Kidney tubule cell (primary cell): ENCODE results near the gene CACNA1C.
A peak's percentile ranks its signal among the peaks of the same experiment; 100 is the strongest.
"Not testable (repeated sequence)": the region's sequence is repeated elsewhere in the genome, so short reads cannot be mapped to it uniquely, and the experiment has no call there.

Experiments
- DNase-seq: peaks from one replicate; pipeline ENCODE4 v3.0.0-alpha.2; 2018; ENCODE audit warnings: low spot score

CACNA1C gene

DNA sequence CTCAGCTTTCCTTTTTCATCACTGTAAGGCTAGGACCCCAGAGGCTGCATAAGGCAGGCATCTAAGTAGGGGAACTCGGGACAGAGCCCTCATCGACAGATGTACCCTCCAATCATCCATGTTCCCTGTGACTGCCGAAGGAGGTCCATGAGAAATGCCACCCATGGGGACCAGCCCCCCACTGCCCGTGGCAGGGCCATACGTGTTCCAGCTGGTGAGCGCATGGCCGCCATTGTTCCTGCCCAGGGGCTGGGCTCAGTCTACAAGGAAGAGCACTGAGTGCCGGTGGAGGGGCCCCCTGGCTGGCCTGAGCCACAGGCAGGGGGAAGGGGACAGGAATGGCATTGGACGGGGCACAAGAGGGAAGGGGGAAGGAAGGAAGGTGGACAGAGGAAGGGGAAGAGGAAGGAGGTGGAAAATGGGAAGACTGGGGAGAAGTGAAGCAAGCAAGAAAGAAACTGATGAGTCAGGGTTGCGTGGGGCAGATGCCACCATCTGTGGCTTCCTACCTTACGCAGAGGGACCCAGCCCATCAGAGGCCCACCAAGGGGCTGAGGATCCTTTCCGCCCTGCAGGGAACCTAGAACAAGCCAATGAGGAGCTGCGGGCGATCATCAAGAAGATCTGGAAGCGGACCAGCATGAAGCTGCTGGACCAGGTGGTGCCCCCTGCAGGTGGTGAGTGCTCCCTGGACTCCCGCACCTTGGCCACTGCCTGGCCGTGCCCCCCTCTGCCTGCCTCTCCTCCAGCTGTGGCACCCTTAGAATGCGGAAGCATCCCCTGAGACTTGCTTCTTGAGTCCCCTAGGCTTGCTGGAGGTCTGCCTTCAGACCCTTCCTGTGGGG is 621.4 kb downstream of the CACNA1C start:
- DNase-seq, result no peak

DNA sequence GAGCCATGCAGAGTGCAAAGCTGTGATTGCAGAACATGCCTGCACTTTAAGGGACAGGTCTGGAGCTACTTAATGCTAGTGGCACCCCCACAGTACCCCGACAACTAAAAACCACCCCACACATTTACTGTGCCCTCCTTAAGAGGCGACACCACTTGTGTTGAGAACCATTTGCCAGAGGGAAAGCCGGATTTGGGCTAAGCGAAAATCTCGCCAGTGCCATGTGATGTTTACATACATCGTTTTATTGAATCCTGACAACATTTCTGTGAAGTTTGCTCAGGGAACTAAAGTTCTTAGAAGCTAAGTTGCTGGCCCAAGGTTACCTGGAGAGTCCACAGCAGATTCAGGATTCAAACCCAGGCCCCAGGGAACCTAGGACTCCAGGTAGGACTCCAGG is 623.0 kb downstream of the CACNA1C start:
- DNase-seq, result no peak

DNA sequence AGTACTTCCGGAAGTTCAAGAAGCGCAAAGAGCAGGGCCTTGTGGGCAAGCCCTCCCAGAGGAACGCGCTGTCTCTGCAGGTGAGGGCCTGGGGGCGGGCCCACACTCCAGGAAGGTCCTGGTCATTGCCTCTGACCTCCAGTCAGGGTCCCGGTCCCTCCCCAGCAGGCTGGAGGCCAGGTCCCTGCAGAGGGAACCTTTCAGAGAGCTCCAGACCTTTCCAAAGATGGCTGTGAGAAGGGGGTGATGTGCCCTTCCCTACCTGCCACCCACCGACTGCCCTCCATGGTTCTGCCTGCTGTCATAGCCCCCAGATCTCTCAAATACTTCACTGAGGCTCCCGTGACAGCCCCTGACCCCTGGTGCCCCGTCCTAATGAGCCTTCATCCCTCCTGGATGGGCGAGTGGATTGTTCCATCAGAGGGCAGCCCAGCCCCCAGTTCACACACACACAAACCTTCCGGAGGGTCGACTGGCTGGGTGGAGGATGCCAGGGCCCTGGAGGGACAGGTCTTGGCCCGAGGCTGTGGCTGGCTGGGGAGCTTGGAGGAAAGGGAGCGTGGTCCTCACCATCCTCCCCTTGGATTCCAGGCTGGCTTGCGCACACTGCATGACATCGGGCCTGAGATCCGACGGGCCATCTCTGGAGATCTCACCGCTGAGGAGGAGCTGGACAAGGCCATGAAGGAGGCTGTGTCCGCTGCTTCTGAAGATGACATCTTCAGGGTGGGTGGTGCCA is 624.5 kb downstream of the CACNA1C start:
- no peak for DNase-seq

DNA sequence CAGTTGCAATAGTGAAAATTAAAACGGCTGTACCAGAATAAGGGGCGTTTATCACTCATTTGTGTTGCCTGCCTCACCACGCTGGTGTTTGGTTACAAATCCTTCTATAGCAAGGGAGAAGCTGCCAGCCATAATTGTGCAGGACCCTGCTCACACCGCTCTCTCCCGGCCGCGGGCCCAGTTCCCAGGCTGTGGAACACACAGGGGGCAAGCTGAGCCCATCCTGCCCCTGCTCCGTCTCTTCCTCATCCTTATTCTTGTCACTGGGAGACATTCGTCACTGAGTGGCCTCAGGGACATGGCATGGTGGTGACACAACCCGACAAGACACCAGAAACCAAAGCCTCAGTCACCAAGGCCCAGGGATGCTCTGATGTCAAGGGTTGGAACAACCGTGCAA is 625.6 kb downstream of the CACNA1C start:
- no peak for DNase-seq

DNA sequence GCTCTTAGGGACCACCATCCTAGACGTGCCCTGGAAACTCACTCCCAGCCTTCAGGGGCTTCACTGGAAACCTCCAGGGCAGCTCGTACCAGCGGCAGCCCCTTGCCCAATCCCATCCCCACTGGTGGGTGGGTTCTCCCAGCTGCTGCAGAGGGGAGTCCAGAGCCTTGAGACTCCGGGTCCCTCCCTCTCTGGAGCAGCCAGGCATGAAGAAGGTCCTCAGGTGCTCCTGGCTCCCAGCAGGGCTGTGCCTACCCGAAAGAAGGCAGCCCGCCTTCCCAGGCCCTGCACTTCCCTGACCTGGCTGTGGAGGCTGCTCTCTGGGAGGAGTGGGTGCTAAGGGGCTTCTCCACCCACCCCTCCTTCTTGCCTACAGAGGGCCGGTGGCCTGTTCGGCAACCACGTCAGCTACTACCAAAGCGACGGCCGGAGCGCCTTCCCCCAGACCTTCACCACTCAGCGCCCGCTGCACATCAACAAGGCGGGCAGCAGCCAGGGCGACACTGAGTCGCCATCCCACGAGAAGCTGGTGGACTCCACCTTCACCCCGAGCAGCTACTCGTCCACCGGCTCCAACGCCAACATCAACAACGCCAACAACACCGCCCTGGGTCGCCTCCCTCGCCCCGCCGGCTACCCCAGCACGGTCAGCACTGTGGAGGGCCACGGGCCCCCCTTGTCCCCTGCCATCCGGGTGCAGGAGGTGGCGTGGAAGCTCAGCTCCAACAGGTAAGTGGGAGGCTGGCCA is 626.5 kb downstream of the CACNA1C start:
- no peak for DNase-seq

DNA sequence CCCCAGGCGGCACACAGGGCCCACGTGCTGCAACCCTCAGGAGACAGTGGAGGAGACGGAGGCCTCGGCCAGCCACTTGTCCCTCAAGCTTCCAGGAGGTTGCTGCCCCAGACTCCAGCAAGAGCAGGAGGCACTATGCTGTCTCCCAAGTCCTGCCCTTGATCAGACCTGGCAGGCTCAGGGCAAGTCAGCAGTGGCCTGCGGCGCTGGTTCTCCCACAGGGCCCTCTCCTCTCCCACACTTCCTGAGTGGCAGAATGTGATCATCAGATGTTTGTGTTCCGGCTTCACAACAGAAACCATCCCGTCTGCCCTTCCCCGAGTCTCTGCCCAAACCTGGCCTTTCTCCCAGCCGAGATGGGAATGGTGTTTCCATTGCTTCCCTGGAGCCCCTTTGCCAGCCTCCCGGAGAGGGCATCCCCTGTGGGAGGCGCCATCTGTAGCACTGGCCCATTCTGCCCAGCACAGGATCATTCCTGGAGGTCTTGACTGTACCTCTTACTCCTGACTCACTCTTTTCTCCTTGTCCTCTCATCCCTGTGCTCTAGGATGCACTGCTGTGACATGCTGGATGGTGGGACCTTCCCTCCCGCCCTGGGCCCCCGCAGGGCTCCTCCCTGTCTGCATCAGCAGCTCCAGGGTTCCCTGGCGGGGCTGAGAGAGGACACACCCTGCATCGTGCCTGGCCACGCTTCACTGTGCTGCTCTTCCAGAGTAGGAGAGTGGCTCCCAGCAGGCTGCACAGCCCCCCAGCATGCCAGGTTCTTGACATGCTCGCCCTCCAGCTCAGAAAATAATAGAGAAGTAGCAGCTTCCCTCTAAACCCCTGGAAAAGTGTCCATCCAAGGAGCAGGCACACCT is 627.3 kb downstream of the CACNA1C start:
- DNase-seq, result no peak

DNA sequence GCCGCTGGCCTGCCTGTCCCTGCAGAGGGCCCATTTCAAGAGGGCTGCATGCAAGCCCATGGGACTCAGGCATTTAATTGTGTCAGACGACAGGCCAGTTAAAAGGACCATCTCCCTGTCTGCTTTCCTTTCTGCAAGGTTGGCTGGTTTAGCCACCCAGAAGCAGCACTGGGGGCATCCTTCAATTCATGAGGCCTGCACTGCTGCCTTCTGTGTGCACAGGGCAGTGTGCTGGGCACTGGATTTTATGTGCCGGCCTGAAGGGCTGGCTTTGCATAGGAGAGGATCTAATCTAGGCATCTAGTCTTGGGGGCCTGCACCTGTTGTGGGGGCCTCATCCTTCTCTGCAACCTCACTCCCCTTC is 627.9 kb downstream of the CACNA1C start:
- DNase-seq, result no peak

DNA sequence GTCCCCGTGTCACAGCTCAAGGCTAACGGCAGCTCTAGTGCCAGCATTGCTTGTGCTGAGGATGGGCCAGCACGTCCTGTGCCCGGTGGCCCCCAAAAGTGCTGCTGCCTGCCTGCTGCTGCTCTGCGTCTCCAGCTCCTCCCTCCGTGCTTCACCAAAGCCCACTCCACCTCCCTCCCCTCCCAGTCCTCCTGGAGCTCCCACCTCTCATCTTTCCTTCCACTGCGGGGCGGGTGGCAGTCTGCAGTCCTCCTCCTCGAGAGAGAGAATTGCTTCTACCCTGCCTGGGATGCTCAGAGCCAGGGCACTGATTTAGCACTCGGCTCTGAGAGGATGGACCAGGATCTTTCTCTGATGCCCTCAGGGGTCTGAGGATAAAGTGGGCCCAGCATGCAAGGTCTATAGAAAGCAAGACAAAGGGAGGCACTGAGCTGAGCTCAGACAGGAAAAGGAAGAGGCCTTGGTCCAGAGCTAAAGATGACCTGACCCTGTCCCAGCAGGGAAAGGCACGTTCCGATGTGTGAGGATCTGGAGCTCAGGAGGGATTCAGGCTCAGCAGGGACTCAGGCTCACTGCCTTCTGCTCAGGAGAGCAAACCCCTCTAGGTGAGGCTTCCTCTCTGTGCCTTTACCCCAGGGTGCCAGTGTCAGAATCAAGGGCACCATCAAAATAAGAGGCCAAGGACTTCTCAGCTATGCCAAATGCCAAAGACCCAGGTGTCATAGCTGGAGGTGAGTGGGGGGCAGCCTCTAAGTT is 628.8 kb downstream of the CACNA1C start:
- DNase-seq, result no peak

DNA sequence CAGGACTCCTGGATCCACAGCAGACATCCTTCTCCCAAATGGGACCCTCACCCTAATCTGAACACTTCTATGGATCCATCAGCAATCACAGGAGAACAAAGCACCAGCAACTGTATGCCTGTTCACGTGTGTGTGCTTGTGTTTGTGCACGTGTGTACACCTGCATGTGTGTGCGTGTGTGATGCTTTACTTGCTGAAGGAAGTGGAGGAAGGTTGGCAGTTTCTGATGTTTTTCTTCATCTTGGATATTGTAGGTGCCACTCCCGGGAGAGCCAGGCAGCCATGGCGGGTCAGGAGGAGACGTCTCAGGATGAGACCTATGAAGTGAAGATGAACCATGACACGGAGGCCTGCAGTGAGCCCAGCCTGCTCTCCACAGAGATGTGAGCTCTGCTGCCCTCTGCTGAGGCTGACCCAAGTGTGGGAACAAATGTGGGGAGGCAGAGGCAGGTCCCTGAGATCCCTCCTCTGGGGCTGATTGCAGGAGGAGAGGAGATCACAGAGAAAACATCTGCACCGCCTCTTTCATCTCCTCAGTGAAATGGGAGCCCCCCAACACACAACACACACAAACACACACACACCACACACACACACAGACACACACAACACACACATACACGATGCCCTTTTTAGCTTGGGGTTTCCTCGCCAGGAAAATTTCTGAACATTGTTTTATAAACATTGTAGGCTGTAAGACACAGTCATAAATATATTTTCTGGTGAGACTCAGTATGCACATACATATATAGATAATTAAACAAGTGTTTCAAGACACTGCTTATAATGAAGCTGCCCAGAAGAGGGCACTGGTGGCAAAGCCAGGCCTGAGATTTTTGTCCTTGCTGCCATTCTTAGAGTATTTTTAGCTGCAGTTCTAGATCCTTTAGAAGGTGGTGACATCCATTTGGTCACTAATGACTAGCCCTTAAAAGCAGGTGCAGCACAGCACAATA is 629.8 kb downstream of the CACNA1C start:
- peak; percentile 43 for DNase-seq

DNA sequence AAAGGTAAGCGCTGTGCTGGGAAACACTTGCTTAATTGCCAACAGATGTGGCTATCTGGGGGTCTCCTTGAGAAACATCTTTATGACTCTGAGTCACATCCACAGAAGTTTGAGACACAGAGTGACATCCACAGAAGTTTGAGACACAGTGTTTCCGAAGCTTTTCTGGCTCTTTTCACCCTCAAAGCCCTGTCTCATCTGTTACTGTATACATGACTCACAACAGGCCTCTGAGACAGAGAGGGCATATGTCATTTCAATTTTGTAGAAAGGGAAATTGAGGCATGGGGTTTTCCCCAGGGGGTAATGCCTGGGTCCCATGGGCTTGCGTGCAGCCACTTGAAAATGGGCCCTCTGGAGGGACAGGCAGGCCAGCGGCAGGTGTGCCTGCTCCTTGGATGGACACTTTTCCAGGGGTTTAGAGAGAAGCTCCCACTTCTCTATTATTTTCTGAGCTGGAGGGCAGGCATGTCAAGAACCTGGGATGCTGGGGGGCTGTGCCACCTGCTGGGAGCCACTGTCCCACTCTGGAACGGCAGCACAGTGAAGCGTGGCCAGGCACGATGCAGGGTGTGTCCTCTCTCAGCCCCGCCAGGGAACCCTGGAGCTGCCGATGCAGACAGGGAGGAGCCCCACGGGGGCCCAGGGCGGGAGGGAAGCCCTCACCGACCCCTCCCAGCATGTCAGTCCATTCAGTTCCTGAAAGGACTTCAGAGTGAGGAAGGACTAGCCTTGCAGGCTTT is 630.7 kb downstream of the CACNA1C start:
- DNase-seq, result no peak

DNA sequence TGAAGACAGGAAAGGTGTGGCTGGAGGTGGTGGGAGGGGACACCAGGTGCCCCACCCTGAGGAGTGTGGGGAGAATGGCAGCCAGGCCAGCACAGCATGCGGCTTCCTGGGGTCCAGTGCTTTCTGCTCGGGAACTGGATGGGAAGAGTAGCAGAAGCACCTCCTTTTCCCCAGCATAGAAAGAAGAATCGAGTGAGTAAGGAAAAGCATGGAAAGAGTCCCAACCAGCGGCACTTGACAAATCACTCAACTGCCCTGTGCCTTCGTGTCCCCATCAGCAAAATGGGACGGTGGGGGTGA is 631.2 kb downstream of the CACNA1C start:
- not testable (repeated sequence) for DNase-seq

DNA sequence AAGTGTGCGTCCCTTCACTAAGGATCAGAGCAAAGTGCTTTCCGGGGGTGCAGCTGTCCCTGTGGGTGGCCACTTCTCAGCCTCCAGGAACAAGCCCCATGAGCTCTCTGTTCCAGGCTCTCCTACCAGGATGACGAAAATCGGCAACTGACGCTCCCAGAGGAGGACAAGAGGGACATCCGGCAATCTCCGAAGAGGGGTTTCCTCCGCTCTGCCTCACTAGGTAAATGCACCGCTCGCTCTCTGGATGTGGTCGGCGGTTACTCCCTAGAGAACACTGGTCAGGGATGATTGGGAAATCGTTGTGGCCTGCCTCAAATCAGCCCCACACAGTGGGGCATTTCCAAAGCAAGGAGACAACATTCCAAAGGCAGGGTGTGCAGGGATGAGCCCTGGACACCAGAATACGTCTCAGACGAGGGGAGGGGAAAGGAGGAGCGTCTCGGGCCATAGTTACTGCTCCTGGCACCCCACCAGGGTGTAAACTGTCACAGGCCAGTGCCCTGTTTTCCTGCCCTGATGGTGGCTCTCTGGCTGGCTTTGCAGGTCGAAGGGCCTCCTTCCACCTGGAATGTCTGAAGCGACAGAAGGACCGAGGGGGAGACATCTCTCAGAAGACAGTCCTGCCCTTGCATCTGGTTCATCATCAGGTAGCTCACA is 633.0 kb downstream of the CACNA1C start:
- DNase-seq, result not testable (repeated sequence)

DNA sequence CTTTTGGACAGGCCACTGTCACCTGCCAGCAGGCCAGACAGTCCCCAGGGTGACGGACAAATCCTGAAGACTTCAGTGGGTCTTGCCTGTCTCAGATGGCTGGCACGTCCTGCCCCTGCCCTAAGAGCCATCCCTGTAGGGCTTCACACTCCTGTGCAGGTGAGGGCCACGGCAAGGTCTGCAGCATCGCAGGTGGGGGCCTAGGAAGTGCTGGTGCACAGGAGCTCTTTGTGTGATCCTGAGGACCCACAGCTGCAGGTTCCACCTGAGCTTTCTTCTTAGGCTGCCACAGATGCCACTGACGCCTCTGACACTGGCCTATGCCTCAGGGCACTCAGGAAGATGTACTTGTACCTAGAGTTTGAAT is 633.5 kb downstream of the CACNA1C start:
- DNase-seq, result no peak

DNA sequence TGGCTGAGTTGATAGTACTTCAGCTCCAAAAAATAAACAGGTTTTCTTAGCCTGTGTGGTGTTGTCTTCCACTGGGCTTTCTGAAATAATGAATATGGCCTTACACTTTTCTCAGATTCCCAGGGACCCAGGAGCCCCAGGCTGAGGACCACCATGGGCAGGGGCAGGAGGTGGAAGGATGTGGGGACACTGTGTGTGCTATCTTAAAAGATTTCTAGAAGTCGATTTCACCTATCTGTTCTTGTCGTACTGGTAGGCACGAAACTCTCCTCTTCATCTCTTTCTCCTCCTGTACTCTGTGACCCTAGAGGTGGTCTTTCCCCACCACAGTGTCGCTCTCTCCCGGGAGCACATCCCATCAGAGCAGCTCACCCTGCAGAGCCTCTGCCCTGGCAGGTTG is 634.3 kb downstream of the CACNA1C start:
- no peak for DNase-seq

DNA sequence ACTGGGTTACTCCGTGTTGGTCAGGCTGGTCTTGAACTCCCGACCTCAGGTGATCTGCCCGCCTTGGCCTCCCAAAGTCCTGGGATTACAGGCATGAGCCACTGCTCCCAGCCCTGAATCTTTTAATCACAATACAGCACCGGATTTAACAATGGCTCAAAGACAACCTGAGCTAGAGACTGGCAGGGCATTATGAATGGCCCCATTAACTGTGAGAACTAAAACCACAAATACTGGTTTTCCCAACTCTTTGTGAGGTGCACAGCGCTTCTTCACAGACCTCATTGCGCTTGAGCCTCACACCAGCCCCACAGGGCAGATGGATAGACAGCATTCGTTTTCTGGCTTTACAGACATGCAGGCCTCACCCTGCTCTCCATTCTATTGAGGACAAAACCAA is 634.9 kb downstream of the CACNA1C start:
- no peak for DNase-seq

DNA sequence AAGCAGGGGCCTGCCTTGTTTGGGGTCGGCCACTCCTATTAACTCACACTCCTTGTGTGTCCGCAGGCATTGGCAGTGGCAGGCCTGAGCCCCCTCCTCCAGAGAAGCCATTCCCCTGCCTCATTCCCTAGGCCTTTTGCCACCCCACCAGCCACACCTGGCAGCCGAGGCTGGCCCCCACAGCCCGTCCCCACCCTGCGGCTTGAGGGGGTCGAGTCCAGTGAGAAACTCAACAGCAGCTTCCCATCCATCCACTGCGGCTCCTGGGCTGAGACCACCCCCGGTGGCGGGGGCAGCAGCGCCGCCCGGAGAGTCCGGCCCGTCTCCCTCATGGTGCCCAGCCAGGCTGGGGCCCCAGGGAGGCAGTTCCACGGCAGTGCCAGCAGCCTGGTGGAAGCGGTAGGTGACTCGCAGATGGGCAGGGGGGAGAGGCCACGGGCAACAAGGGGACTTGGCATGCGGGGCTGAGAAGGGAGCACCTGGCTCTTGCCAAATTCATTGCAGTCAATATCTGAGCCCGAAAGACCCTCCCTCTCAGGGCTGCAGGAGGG is 635.7 kb downstream of the CACNA1C start:
- DNase-seq, result no peak

DNA sequence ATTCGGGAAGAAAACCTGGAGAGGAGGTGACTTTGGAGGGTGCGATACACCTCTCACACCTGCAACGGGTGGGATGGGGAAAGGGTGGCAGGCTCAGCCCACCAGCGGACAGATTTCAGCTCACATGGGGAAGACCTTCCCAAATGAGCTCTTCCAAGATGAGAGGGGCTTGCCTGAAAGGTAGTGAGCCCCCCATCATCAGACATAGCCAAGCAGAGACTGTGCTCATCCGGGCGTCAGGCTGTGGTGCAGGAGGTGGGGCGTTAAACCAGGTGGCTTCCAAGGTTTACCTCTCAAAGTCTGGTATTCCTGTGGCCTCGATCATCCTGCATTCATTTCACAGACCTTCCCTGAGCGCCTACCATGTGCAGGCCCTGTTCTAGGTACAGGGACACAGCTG is 636.6 kb downstream of the CACNA1C start:
- no peak for DNase-seq

DNA sequence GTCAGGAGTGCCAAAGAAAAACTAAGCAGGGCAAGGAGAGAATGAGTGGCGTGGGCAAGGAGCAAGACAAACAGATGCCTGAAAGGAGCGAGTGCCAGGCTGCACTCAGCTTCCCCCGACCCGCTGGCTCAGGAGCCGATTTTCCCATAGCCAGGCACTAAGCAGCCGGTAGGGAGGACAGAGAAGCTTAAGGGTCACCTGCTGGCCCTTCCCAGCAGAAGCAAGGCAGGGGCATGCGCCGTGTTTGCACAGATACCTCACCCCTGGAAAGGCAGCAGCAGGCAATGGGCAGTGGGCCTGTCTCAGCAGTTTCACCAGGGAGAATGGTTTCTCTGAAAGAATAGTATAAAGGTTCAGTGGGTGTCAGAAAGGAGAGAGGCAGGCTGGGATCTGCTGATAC is 637.1 kb downstream of the CACNA1C start:
- no peak for DNase-seq
